GM19468 (cell line): Measurements from ENCODE around the gene CCT8L2.
"Not testable (repeated sequence)": the region's sequence is repeated elsewhere in the genome, so short reads cannot be mapped to it uniquely, and the experiment has no call there.

Experiments
- ATAC-seq: cut with Tn5 transposase; IDR thresholded peaks from one replicate; pipeline ENCODE4 v1.9.1; 2021; ENCODE audit warnings: mild to moderate bottlenecking, moderate library complexity, moderate number of reproducible peaks; ENCODE audit not compliant: unreplicated experiment; ENCODE audit errors: extremely low read depth

The CCT8L2 gene

GRCh38 chr22:16560651-16561050, 32.0 kb downstream of the CCT8L2 start:
- not testable (repeated sequence) for ATAC-seq

DNA sequence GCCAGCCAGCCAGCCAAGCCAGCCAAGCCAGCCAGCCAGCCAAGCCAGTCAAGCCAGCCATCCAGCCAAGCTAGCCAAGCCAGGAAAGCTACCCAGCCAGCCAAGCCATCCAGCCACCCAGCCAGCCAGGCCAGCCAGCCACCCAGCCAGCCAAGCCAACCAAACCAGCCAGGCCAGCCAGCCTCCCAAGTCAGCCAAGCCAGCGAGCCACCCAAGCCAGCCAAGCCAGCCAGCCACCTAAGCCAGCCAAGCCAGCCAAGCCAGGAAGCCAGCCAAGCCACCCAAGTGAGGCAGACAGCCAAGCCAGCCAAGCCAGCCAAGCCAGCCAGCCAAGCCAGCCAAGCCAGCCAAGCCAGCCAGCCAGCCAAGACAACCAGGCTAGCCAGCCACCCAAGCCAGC, 32.6 kb downstream of the CCT8L2 start:
- ATAC-seq, result not testable (repeated sequence)

- no peak for ATAC-seq
Measured at GRCh38 chr22:16559056-16559955, 33.3 kb downstream of the CCT8L2 start.

DNA sequence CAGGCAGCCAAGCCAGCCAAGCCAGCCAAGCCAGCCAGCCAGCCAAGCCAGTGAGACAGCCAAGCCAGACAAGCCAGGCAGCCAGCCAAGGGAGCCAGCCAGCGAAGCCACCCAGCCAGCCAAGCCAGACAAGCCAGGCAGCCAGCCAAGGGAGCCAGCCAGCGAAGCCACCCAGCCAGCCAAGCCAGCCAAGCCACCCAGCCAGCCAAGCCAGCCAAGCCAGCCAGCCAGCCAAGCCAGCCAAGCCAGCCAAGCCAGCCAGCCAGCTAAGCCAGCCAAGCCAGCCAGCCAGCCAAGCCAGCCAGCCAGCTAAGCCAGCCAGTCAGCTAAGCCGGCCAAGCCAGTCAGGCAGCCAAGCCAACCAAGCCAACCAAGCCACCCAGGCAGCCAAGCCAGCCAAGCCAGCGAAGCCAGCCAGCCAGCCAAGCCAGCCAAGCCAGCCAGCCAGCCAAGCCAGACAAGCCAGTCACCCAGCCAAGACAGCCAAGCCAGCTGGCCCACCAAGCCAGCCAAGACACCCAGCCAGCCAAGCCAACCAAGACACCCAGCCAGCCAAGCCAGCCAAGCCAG, 34.1 kb downstream of the CCT8L2 start:
- ATAC-seq, result not testable (repeated sequence)

GRCh38 chr22:16557511-16557910, 35.1 kb downstream of the CCT8L2 start:
- not testable (repeated sequence) for ATAC-seq

- ATAC-seq, result not testable (repeated sequence)
Measured at GRCh38 chr22:16555077-16555994, 37.3 kb downstream of the CCT8L2 start.

GRCh38 chr22:16543310-16543709, 49.3 kb downstream of the CCT8L2 start:
- not testable (repeated sequence) for ATAC-seq
